SK-N-SH (cell line): Measurements from ENCODE around the gene CA12. TPM values are rescaled to one million over a fixed set of nuclear protein-coding genes. Genes with fewer than 3 reads are reported as not detected.

ENCODE experiments used
- CTCF ChIA-PET: fragments of 300-600, 350-600 bp; formaldehyde crosslinking; extraction: SDS; loops from one replicate; lab custom pipeline; 2021; lab: Yijun Ruan, JAX
- POLR2A ChIA-PET: fragments of 350-600 bp; sonication (Branson Sonifier 250); formaldehyde crosslinking; extraction: SDS; loops from one replicate; lab custom pipeline; 2020; ENCODE audit warnings: antibody characterized with exemption, inconsistent platforms; lab: Yijun Ruan, JAX
- DNase-seq: peaks from one replicate; pipeline ENCODE4 v3.0.0; 2012
- H2AFZ ChIP-seq: fragments of 200-600 bp; sonication (generic); 2 replicates; pipeline ENCODE4 v1.8.1; 2016; ENCODE audit warnings: antibody characterized with exemption, mild to moderate bottlenecking, low read depth
- H3F3A ChIP-seq: fragments of 200-600 bp; sonication (generic); replicated peaks from 2 replicates; pipeline ENCODE3; 2016; ENCODE audit warnings: antibody characterized with exemption, mild to moderate bottlenecking; ENCODE audit not compliant: insufficient read depth
- H3K27ac ChIP-seq, 2 experiments: fragments of 200-500 bp in 1 of 2; fragments of 200-600 bp in 1 of 2; sonication (Bioruptor generic) in 1 of 2; sonication (generic), shearing (Covaris generic) in 1 of 2; 2 replicates each; pipeline versions ENCODE4 v1.5.1 to v1.6.1; 2014 to 2016; ENCODE audit warnings: low read depth in 2 of 2, inconsistent platforms in 1 of 2, low read length in 1 of 2, mild to moderate bottlenecking in 1 of 2, mixed read lengths in 1 of 2
- H3K27me3 ChIP-seq: fragments of 200-600 bp; sonication (generic), shearing (Covaris generic); 2 replicates; pipeline ENCODE4 v1.6.1; 2016; ENCODE audit warnings: mixed run types; ENCODE audit not compliant: insufficient read depth
- H3K36me3 ChIP-seq, 2 experiments: fragments of 200-500 bp in 1 of 2; fragments of 200-600 bp in 1 of 2; sonication (Bioruptor generic) in 1 of 2; sonication (generic) in 1 of 2; replicated peaks in 1 of 2; 2 replicates each; pipeline versions ENCODE3 to v1.5.1; 2014 to 2016; ENCODE audit warnings: low read length in 1 of 2, mild to moderate bottlenecking in 1 of 2; ENCODE audit not compliant: insufficient read depth in 2 of 2, control insufficient read depth in 1 of 2
- H3K4me1 ChIP-seq, 2 experiments: fragments of 200-500 bp in 1 of 2; fragments of 200-600 bp in 1 of 2; sonication (Bioruptor generic) in 1 of 2; sonication (generic), shearing (Covaris generic) in 1 of 2; 2 replicates each; pipeline versions ENCODE4 v1.5.1 to v1.6.1; 2014 to 2016; ENCODE audit warnings: low read depth in 1 of 2, low read length in 1 of 2, mixed run types in 1 of 2; ENCODE audit not compliant: insufficient read depth in 2 of 2, control insufficient read depth in 1 of 2
- H3K4me2 ChIP-seq: fragments of 200-600 bp; sonication (generic), shearing (Covaris generic); 2 replicates; pipeline ENCODE4 v1.6.1; 2017; ENCODE audit warnings: mixed run types
- H3K4me3 ChIP-seq, 2 experiments: fragments of 200-500 bp in 1 of 2; fragments of 200-600 bp in 1 of 2; sonication (Bioruptor generic) in 1 of 2; sonication (generic), shearing (Covaris generic) in 1 of 2; 2 replicates each; pipeline versions ENCODE4 v1.5.1 to v1.8.1; 2014 to 2016; ENCODE audit warnings: low read depth in 2 of 2, inconsistent platforms in 1 of 2, low read length in 1 of 2, mild to moderate bottlenecking in 1 of 2, mixed read lengths in 1 of 2, moderate library complexity in 1 of 2
- H3K79me2 ChIP-seq: fragments of 200-600 bp; sonication (generic); 2 replicates; pipeline ENCODE4 v1.8.1; 2017; ENCODE audit warnings: mild to moderate bottlenecking; ENCODE audit not compliant: insufficient read depth
- H3K9ac ChIP-seq: fragments of 200-600 bp; sonication (generic); 2 replicates; pipeline ENCODE4 v1.6.1; 2017; ENCODE audit warnings: mixed run types
- H3K9me2 ChIP-seq: fragments of 200-600 bp; sonication (generic); 2 replicates; pipeline ENCODE4 v1.6.1; 2017; ENCODE audit warnings: mixed run types
- H3K9me3 ChIP-seq: fragments of 200-600 bp; sonication (generic); 2 replicates; pipeline ENCODE4 v1.6.1; 2017; ENCODE audit warnings: mixed run types, mild to moderate bottlenecking, moderate library complexity
- H4K20me1 ChIP-seq: fragments of 200-600 bp; sonication (generic); 2 replicates; pipeline ENCODE4 v1.6.1; 2017; ENCODE audit warnings: mild to moderate bottlenecking, mixed run types; ENCODE audit not compliant: insufficient read depth
- CHD2 ChIP-seq: fragments of 150-350 bp; IDR thresholded peaks from 2 replicates; pipeline ENCODE4 v1.6.1; 2018; ENCODE audit warnings: low read length; ENCODE audit not compliant: partially characterized antibody
- ELF1 ChIP-seq: IDR thresholded peaks from 2 replicates; pipeline ENCODE4 v1.4.0; 2012
- EP300 ChIP-seq, 2 experiments: IDR thresholded peaks; 2 replicates each; pipeline versions ENCODE4 v1.4.0 to v1.6.1; 2012; ENCODE audit warnings: borderline replicate concordance in 1 of 2, low read depth in 1 of 2, low read length in 1 of 2
- JUND ChIP-seq: IDR thresholded peaks from 2 replicates; pipeline ENCODE4 v1.4.0; 2012
- NFIC ChIP-seq: IDR thresholded peaks from 2 replicates; pipeline ENCODE4 v1.4.0; 2012; ENCODE audit warnings: borderline replicate concordance
- POLR2AphosphoS5 ChIP-seq: IDR thresholded peaks from 2 replicates; pipeline ENCODE4 v1.6.1; 2012; ENCODE audit warnings: low read depth, low read length
- RCOR1 ChIP-seq: fragments of 150-350 bp; IDR thresholded peaks from 2 replicates; pipeline ENCODE4 v1.6.1; 2017; ENCODE audit warnings: antibody characterized with exemption, low read length
- TAF1 ChIP-seq: IDR thresholded peaks from 2 replicates; pipeline ENCODE4 v1.6.1; 2012; ENCODE audit warnings: low read depth, mild to moderate bottlenecking, low read length, moderate library complexity, borderline replicate concordance
- TCF12 ChIP-seq: IDR thresholded peaks from 2 replicates; pipeline ENCODE4 v1.4.0; 2012
- YY1 ChIP-seq: IDR thresholded peaks from 2 replicates; pipeline ENCODE4 v1.4.0; 2012; ENCODE audit warnings: low read depth, mild to moderate bottlenecking
- WGBS: methylation state at CpG from one replicate; pipeline ENCODE4 v1.1.6; 2017; ENCODE audit warnings: low lambda C conversion rate; 5-methylcytosine and 5-hydroxymethylcytosine counted together
- polyA plus RNA-seq, 3 experiments: library from polyadenylated mRNA; depleted of rRNA; stranded (reverse); fragments of >200 nt; gene quantifications; 2 replicates each; pipeline ENCODE4 v1.2.3, GENCODE V29; 2012
- TF ChIP-seq, protein P1 (sequence below): IDR thresholded peaks from 2 replicates; pipeline ENCODE4 v1.4.0; 2012; ENCODE audit warnings: low read depth
- TF ChIP-seq, protein P2 (sequence below): fragments of 200-600 bp; sonication (generic); IDR thresholded peaks from 2 replicates; pipeline ENCODE4 v1.6.1; 2017; ENCODE audit warnings: antibody characterized with exemption, mild to moderate bottlenecking, moderate library complexity
- TF ChIP-seq, protein P3 (sequence below): IDR thresholded peaks from 2 replicates; pipeline ENCODE4 v1.6.1; 2012; ENCODE audit warnings: mild to moderate bottlenecking, low read depth, low read length, moderate library complexity

CA12 gene
- polyA plus RNA-seq, 1 of the 3 experiments (the other 2 are of a cell fraction) = 39.4 TPM

DNA sequence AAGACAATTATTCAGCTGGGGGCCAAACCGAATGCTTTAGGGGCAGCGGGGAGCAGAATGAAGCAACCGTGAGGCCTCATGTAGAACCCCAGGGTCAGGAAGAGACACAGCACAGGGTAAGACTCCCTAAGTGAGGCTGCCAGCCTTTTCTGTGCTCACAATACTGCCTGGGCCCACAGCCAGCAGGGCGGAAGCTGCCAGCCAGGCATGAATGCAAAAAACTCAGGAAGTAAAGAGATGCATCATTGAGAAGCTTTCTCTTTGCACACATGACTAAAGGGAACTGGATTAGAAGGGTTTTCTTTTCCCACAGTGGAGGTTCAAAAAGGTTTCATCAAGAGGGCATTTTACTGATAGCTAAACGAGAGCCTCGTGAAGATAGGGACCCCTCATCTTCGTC is 33.3 kb downstream of the CA12 start:
- DNase-seq = peak; percentile 42
- Histone ChIP-seq H3K9me2 (no peaks in the 10 kb centered on the region), H3K9me3 (no peaks in the 10 kb centered on the region), H4K20me1 (no peaks in the 10 kb centered on the region), H3K79me2 (no peaks in the 10 kb centered on the region; the same call in 1 of the 2 replicates), H3K27ac (peak overlapping the region; percentile 68 to 98), H3F3A (peaks cover 12% of the 10 kb centered on the region), H3K27me3 (no peaks in the 10 kb centered on the region), H2AFZ (peak overlapping the region; percentile 52; the same call in 1 of the 2 replicates), H3K4me2 (peak overlapping the region; percentile 52), H3K36me3 (no peaks in the 10 kb centered on the region), H3K4me1 (peaks cover 23 to 46% of the 10 kb centered on the region in 2 experiments), H3K9ac (peak overlapping the region; percentile 46; the same call in 1 of the 2 replicates), H3K4me3 (no peak overlapping the region)
- TF ChIP-seq RCOR1 (no peak), EP300 (IDR thresholded peaks at IDR 0.05; ENCODE audit: borderline replicate concordance in 1 of 2, low read depth in 1 of 2, low read length in 1 of 2) (peak in 1 of 2 experiments; percentile 35; a peak in 1 of 4 replicates), CHD2 (no peak), TCF12 (peak; percentile 61), JUND (no peak), YY1 (peak; percentile 49; the same call in 1 of the 2 replicates), NFIC (peak; percentile 94), ELF1 (peak; percentile 77), TAF1 (peak; percentile 37; the same call in 1 of the 2 replicates), POLR2AphosphoS5 (no peak)
- TF ChIP-seq, protein P1, sequence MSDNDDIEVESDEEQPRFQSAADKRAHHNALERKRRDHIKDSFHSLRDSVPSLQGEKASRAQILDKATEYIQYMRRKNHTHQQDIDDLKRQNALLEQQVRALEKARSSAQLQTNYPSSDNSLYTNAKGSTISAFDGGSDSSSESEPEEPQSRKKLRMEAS = peak; percentile 79
- ChIA-PET CTCF (interaction anchor here (0.7 to 1.7 kb wide), 4 partner anchors 14 to 183 kb away, joined by 3 to 4 read pairs (median 4); no protein-coding TSS in a partner anchor), POLR2A (no interaction called here)
- 61% methylated on average over 7 of the region's 7 CpGs for WGBS

DNA sequence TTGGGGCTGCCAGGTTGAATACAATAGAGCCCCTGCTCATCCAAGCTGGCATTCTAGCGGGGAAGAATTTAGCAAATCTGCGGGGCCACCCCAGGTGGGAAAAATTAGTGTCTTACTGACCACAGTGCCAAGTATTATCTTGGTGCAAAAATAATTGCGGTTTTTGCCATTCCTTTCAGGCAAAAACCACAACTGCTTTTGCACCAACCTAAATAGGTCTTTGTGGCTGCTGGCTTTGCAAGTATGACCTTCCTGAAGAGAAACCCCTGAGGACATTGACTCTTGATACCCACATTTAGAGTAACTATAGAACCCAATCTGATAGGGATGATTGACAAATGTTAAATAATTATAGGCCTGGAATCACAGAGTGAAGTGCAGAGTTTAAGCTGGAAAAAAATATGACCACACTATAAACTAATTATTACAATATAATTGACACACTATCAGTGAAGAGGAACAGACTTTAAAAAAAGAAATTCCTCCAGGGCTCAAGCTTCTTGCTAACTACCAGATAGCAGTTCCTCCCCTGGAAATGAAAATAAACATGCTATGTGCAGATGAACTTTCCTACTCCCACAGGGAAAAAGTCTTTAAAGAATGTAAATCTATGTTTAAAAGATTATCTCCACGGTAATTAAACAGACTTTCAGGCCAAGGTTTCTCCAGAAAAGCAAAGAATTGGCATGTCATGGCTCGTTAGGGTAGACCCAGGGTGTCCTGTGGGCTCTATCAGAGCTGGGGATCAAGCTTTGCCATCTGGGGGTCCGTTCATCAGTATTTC is 34.4 kb downstream of the CA12 start:
- no peak overlapping the region for H3K4me3 ChIP-seq
- POLR2A ChIA-PET = no interaction called here
- peaks cover 23 to 55% of the 10 kb centered on the region in 2 experiments for H3K4me1 ChIP-seq
- peak overlapping the region; percentile 52; the same call in 1 of the 2 replicates for H3K4me2 ChIP-seq
- TF ChIP-seq, protein P2, sequence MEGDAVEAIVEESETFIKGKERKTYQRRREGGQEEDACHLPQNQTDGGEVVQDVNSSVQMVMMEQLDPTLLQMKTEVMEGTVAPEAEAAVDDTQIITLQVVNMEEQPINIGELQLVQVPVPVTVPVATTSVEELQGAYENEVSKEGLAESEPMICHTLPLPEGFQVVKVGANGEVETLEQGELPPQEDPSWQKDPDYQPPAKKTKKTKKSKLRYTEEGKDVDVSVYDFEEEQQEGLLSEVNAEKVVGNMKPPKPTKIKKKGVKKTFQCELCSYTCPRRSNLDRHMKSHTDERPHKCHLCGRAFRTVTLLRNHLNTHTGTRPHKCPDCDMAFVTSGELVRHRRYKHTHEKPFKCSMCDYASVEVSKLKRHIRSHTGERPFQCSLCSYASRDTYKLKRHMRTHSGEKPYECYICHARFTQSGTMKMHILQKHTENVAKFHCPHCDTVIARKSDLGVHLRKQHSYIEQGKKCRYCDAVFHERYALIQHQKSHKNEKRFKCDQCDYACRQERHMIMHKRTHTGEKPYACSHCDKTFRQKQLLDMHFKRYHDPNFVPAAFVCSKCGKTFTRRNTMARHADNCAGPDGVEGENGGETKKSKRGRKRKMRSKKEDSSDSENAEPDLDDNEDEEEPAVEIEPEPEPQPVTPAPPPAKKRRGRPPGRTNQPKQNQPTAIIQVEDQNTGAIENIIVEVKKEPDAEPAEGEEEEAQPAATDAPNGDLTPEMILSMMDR = no peak
- TF ChIP-seq, protein P3, sequence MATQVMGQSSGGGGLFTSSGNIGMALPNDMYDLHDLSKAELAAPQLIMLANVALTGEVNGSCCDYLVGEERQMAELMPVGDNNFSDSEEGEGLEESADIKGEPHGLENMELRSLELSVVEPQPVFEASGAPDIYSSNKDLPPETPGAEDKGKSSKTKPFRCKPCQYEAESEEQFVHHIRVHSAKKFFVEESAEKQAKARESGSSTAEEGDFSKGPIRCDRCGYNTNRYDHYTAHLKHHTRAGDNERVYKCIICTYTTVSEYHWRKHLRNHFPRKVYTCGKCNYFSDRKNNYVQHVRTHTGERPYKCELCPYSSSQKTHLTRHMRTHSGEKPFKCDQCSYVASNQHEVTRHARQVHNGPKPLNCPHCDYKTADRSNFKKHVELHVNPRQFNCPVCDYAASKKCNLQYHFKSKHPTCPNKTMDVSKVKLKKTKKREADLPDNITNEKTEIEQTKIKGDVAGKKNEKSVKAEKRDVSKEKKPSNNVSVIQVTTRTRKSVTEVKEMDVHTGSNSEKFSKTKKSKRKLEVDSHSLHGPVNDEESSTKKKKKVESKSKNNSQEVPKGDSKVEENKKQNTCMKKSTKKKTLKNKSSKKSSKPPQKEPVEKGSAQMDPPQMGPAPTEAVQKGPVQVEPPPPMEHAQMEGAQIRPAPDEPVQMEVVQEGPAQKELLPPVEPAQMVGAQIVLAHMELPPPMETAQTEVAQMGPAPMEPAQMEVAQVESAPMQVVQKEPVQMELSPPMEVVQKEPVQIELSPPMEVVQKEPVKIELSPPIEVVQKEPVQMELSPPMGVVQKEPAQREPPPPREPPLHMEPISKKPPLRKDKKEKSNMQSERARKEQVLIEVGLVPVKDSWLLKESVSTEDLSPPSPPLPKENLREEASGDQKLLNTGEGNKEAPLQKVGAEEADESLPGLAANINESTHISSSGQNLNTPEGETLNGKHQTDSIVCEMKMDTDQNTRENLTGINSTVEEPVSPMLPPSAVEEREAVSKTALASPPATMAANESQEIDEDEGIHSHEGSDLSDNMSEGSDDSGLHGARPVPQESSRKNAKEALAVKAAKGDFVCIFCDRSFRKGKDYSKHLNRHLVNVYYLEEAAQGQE = no peak
- peak; percentile 4 for TF ChIP-seq CHD2
- H3F3A ChIP-seq = peaks cover 13% of the 10 kb centered on the region
- no peak overlapping the region for H2AFZ ChIP-seq
- CTCF ChIA-PET = no interaction called here
- H3K27ac ChIP-seq = peak overlapping the region in 1 of 2 experiments; percentile 98; a peak in 1 of 4 replicates
- no peak overlapping the region for H3K9ac ChIP-seq
- WGBS = 89% methylated on average over 6 of the region's 6 CpGs
- peak; percentile 56 for DNase-seq
- no peaks in the 10 kb centered on the region for H3K36me3 ChIP-seq
- no peaks in the 10 kb centered on the region for H4K20me1 ChIP-seq
- no peaks in the 10 kb centered on the region for H3K9me3 ChIP-seq
- no peaks in the 10 kb centered on the region for H3K27me3 ChIP-seq
- no peaks in the 10 kb centered on the region for H3K9me2 ChIP-seq
- no peaks in the 10 kb centered on the region; the same call in 1 of the 2 replicates for H3K79me2 ChIP-seq
